Measurements from ENCODE around the gene CTBP1.

Gene CTBP1

DNA sequence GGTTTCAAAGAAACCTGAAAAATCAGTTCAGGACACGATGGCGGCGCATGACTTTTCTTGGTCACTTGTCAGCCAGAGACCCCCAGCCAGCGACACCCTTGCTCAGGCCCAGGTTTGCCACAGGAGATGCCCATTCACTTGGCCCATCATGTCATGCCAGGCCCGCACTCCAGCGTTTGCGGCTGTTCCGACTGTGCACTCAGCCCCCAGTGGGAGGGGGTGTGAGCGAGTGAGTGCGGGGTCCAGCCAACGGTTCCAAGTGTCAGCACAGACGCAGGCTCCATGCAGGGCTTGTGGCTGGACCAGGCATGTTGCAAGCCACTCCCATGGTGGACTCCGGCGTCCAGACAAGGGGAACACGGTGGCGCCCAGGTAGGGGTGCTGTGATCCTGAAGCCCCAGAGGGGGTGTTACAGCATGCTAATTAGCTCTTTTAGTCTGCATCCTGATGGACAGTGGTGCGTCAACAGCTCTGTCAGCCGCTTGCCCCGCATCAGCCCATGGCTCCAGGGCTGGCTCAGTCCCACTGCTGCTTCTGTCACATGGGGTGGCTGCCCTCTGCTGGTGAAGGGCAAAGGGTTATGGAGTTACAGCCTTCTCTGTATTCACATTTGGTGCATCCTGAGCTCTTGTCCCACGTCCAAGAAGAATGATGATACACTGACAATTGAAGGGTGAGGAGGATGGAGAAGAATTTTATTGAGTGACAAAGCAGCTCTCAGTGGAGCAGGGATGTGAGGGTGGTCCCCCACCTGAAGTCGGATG lies 37.0 kb upstream of the CTBP1 start:
- intact Hi-C loops (cut with DNase I), result no loop called here
- DNase-seq, result peak in 3 of 42 donors; percentile 16 to 40 (median 37)

DNA sequence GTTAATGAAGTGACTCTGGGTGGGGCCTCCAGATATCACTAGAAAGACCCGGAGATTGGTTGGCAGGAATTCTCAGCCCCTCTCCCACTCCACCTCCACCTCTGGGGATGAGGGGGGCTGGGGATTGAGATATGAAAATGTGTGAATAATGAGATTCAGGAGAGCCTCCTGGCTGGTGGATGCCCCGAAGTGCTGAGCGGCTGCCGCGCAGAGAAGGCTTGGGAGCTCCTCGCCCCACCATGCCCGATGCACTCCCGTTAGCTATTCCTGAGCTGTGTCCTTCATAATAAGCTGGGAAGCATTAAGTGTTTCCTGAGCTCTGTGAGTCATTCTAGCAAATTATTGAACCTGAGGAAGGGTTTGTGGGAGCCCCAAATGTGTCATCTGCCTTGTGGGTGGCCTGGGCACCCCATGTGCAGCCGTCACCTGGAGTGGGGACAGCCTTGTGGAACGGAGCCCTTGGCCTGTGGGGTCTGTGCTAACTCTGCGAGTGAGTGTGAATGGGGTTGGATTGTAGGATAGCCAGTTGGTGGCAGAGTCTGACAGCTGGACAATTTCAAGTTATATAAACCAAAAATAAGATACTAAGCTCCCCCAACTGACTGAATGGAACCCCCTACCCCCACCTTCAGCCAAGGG lies 36.3 kb upstream of the CTBP1 start:
- peak in 2 of 42 donors; percentile 9 to 27 for DNase-seq

DNA sequence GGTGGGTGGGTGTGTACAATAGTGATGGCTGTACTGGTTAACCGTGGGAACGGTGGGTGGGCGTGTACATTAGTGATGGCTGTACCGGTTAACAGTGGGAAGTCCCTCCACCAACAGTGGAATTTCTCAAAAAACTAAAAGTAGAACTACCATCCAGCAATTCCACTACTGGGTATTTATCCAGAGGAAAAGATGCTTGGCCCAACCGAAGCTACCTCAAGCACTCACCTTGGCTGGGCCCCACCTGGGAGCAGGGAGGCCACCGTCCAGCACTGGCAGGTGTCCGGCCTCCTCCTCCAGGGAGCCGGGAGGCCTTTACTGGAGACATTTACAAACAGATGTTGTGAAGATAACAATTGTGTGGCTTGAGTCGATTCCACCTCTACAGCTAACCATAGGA lies 34.8 kb upstream of the CTBP1 start:
- DNase-seq, result peak in 1 of 42 donors; percentile 5
- intact Hi-C loops (cut with DNase I), result no loop called here

More for the DNA sequence above, 36.3 kb upstream of the CTBP1 start:
- intact Hi-C loops (cut with DNase I), result no loop called here

DNA sequence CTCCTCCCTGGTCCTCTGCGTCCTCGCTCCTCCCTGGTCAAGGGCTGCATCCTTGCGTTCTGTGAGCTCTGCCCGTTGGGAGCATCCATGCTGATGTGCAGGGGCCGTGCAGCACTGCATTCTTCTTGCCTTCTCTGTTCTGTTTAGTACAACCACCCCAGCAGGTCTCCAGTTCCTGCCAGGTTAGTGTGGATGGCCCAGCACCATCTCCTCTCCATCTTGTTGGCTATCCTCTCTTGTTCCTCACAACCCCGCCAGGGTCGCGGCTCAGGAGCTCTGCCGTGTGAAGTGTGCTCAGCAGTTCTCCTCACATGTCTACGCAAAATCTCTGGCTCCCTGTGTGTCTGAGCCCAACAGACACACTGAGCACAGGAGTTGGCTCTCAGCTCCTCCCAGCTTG lies 30.3 kb upstream of the CTBP1 start:
- DNase-seq, result peak in 1 of 42 donors; percentile 2
- intact Hi-C loops (cut with DNase I), result no loop called here

DNA sequence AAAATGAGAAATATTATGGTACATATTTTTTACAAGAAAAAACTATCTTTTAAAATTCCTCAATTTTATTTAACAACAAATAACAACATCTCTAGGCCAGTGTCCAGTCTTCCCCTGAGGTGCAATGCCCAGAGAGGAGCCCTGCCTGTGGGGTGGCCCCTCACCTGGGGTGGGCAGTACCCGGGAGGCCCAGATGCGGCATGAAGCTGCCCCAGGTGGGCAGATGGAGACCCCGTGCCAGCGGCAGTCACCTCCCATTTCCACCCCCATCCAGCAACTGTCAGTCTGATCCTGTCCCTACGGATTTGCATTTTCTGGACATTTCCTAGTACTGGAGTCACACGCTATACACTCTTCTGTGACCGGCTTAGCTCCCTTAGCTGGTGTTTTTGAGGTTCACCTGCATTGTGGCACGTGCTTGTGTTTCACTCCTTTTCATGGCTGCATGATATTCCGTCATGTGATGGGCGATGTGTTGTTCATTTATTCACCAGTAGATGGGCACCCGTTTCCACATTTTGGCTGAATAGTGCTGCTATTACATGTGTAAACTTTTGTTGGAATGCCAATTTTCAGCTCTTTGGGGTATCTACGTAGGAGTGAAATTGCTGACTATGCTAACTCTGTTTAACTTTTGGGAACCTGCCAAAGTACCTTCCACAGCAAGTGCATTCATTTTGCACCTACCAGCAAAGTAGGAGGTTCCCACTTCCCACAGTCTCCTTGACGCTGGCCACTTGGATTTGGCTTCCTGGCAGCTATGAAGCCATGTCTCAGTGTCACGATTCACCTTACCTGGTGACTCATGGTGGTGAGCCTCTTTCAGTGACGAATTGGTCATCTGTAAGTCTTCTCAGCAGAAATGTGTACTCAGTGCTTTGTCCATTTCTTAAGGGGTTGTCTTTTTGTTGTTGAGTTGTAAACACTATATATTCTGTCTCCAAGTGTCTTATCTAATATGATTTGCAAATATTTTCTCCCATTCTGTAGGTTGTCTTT lies 29.0 kb upstream of the CTBP1 start:
- intact Hi-C loops (cut with DNase I), result no loop called here
- DNase-seq, result peak in 1 of 42 donors; percentile 9

DNA sequence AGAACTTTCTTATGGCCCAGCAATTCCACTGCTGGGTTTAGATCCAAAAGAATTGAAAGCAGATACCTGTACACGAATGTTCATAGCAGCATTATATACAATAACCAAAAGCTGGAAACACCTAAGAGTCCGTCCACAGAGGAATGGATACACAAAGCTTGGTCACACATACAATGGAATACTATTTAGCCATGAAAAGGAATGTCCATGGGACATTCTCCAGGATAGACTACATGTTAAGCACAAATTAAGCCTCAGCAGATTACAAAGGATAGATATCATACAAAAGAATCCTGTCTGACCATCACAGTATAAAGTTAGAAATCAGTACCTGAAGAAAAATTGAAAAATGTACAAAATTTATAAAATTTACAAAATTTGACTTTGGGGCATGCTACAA lies 28.1 kb upstream of the CTBP1 start:
- intact Hi-C loops (cut with DNase I), result no loop called here

DNA sequence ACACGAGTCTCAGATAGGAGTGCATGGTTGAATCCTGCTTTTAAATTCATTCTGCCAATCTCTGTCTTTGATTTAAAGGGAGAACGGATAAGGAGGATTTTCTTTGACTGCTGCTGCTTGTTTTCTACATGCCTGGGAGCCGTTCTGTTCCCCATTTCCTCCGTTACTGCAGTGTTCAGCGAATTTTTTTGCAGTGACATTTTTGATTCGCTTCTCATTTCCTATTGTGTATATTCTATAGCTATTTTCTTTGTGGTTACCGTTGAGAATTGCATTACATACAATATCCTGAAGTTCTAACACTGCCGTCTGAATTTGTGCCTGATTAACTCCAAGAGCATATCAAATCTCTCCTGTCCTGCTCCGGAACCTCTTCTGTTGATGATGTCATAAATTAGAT lies 25.9 kb upstream of the CTBP1 start:
- peak in 1 of 42 donors; percentile 1 for DNase-seq
- intact Hi-C loops (cut with DNase I), result no loop called here

More for the DNA sequence above, 28.1 kb upstream of the CTBP1 start:
- DNase-seq, result no peak

DNA sequence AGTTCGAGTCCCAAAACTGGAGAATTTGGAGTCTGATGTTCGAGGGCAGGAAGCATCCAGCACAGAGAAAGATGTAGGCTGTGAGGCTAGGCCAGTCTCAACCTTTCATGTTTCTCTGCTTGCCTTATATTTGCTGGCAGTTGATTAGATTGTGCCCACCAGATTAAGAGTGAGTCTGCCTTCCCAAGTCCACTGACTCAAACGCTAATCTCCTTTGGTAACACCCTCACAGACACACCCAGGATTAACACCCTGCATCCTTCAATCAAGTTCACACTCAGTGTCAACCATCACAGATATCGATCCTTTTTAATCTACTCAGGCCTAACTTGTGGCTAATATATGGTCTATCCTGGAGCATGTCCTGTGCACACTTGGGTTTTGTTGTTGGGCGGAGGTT lies 22.8 kb upstream of the CTBP1 start:
- no peak for DNase-seq
- intact Hi-C loops (cut with DNase I), result no loop called here

DNA sequence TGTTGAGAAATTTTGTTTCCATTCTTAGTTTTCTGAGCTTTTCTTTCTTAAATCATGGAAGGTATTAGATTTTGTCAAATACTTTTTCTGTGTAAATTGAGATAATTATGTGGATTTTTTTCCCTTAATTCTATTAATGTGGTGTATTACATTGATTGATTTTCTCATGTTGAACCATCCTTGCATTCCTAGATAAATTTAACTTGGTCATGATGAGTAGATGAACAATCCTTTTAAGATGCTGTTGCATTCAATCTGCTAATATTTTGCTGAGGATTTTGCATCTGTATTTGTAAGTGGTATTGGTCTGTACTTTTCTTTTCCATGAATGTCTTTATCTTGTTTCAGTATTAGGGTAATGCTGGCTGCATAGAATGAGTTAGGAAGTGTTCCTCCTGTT lies 20.3 kb upstream of the CTBP1 start:
- no peak for DNase-seq
- intact Hi-C loops (cut with DNase I), result no loop called here

DNA sequence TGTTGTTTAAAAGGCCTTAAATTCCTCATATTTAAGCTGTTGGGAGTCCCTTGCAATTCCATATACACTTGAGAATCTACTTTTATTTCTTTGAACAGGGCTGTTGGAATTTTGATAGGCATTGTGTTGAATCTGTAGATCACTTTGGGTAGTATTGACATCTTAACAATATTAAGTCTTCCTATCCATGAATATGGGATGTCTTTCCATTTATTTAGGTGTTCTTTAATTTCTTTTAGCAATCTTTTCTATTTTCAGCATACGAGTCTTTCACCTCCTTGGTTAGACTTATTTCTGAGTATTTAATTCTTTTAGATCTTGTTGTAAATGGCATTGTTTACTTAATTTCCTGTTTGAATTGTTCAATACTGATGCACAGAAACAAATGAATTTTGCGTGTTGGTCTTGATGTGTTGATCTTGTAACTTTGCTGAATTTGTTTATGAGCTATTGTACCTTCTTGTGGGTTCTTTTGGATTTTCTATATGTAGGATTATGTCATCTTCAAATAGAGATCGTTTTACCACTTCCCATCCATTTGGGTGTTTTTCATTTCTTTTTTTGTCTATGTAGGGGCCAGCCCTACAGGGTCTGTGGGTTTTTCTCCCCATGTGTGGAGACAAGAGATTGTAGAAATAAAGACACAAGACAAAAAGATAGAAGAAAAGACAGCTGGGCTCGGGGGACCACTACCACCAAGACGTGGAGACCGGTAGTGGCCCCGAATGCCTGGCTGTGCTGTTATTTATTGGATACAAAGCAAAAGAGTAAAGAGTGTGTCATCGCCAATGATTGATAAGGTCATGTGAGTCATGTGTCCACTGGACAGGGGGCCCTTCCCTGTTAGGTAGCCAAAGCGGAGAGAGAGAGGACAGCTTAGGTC lies 18.2 kb upstream of the CTBP1 start:
- no peak for DNase-seq
- intact Hi-C loops (cut with DNase I), result no loop called here

DNA sequence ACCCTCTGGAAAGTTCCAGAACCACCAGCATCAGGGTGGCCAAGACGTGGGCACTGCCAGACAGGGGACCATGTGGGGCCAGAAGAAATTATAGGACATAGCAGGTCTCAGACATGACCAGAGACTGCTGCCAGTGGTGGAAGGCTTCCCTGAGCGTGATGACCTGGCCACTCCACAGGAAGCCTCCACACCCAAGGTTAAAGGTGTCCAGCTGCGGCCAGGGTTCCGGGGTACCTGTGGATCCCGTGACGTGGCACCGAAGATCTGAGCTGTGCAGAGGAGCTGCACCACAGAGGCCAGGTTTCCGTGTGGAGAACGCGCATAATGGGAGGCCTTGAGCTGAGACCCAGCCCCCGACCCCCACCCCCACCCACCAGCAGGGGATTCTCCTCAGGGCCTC lies 16.4 kb upstream of the CTBP1 start:
- intact Hi-C loops (cut with DNase I), result no loop called here
- peak in 1 of 42 donors; percentile 6 for DNase-seq

DNA sequence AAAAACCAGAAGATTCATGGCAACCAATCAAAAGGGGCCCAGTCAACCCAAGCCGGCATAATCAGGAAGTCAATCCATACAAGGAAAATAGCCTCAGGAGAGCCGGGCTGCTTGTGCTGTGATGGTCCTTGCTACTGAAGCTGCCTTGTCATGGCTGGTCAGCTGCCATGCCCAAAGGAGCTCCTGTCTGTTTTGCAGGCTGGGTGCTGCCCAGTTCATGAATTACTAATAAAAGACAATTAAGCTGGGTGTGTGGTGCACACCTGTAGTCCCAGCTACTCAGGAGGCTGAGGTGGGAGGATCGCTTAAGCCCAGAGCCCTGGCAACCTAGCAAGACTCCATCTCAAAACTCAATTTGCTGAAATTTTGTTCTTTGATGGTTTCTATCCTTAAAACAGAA lies 16.0 kb upstream of the CTBP1 start:
- DNase-seq, result no peak
- intact Hi-C loops (cut with DNase I), result no loop called here

DNA sequence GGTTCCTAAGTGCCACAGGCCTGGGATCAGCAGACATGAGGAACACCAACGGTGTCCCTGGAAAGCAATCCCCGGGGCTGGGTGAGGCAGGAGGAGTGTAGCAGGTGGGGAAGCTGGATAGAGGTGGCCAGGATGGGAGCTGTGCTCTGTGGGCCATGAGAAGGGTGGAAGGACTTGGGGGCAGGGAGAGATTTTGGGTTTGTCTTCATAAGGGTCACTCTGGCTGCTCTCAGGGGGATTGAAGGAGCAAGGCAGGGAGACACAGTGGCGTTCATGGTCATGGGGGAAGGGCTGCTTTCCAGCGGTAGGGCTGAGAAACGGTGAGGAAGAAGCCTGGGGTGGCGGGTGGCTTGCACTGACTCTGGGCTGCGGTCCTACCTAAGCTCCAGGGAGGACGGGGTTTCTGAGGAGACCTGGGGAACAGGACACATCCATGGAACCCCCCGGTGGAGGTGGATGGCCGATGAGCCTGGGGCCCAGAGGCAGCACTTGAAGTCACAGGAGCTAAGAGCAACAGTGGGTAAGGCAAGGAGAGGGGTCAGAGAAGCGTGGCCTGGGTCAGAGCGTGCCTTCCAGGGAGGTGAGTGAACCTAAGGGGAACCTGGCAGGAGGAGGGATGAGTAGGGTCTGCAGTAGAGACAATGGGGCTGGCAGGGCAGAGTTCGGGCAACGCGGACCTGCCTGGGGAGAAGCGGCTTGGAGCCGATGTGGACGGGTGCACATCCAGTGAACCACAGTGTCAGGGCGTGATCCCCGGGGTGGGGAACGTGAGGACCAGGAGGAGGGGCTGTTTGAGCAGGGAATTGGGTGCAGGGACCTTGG lies 12.4 kb upstream of the CTBP1 start:
- intact Hi-C loops (cut with DNase I), result no loop called here

DNA sequence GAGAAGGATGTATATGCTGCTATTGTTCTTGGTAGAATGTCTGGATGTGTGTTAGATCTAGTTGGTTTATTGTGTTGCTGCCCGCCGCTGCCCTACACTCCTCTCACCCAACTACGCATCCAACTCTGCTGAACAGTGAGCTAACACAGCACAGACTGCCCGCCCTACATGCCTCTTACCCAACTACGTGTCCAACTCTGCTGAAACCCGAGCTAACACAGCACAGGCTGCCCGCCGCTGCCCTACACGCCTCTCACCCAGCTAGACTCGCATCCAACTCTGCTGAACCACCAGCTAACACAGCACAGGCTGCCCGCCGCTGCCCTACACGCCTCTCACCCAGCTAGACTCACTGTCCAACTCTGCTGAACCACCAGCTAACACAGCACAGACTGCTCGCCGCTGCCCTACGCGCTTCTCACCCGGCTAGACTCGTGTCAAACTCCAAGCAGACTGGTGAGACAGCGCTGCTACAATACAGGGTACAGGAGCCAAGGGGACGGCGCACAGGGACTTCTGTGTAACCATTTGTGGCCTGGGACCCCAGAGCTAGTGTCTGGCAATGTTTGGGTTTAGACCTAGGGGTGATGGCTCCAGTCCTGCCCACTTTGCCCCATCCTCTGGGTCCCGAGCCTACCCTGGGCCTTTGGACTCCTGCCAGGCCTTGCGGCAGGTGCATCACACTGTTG lies 11.6 kb upstream of the CTBP1 start:
- DNase-seq, result peak in 1 of 42 donors; percentile 14
- intact Hi-C loops (cut with DNase I), result no loop called here

More for the DNA sequence above, 12.4 kb upstream of the CTBP1 start:
- DNase-seq, result peak in 1 of 42 donors; percentile 5

DNA sequence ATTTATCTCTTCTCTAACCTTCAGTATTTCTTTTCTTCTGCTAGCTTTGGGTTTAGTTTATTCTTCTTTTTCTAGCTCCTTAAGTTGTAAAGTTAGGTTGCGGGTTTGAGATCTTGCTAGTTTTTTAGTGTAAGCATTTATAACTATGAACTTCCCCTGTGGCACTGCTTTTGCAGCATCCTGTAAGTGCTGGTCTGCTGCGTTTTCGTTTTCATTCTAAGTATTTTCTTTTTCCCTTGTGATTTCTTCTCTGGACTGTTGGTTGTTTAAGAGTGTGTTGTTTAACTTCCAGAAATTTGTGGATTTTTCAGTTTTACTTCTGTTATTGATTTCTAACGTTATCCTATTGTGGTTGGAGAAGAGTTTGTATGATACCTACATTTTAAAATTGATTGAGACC lies 11.0 kb upstream of the CTBP1 start:
- intact Hi-C loops (cut with DNase I), result no loop called here

DNA sequence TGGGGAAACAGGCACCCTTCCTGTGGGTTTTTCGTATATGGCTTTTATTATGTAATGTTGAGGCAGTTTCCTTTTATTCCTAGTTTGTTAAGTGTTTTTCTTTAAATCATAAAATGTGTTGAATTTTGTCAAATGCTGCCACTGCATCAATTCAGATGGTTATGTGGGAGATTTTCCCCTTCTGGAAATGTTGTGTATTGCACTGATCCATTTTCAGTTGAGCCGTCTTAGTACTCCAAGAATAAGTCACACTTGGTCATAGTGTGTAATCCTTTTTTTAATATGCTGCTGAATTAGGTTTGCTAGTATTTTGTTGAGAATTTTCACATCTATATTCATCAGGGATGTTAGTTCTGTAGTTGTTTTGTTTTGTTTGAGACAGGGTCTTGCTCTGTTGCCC lies 9.5 kb upstream of the CTBP1 start:
- no peak for DNase-seq
- intact Hi-C loops (cut with DNase I), result no loop called here

More for the DNA sequence above, 11.0 kb upstream of the CTBP1 start:
- DNase-seq, result no peak

DNA sequence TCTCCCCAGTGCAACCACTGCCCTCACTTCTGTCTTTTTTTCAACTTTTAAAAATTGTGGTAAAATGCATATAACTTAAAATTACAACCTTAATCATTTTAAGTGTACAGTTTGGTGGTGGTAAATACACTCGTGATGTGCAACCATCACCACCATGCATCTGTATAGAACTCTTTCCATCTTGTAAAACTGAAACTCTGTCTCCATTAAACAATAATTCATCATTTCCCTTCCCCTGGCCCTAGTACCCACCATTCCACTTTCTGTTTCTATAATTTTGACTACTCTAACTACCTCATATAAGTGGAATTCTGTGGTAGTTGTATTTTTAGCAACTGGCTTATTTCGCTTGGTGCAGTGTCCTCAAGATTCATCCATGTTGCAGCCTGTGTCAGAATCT lies 6.8 kb upstream of the CTBP1 start:
- DNase-seq, result no peak

More for the DNA sequence above, 6.8 kb upstream of the CTBP1 start:
- intact Hi-C loops (cut with DNase I), result no loop called here

Data from head of caudate nucleus (tissue), 42 donors.